SU-DHL-6 (cell line): ENCODE measurements around the gene ACTR6.

ENCODE experiments used
- H2AFZ ChIP-seq: fragments of 200-600 bp; sonication (generic); 2 replicates; pipeline ENCODE4 v1.6.1; 2014; ENCODE audit warnings: low read depth, mild to moderate bottlenecking, moderate library complexity, mixed read lengths, antibody characterized with exemption, low read length; ENCODE audit not compliant: severe bottlenecking
- H3F3A ChIP-seq: fragments of 200-600 bp; shearing (Covaris generic); 2 replicates; pipeline ENCODE4 v1.6.0; 2016; ENCODE audit warnings: antibody characterized with exemption, mild to moderate bottlenecking; ENCODE audit not compliant: insufficient read depth
- H3K27ac ChIP-seq: fragments of 200-600 bp; sonication (generic); 2 replicates; pipeline ENCODE4 v1.5.1; 2016; ENCODE audit warnings: low read depth, mild to moderate bottlenecking, low read length, moderate library complexity, mixed read lengths
- H3K27me3 ChIP-seq: fragments of 200-600 bp; sonication (generic), shearing (Covaris generic); 2 replicates; pipeline ENCODE4 v1.6.0; 2014; ENCODE audit warnings: mild to moderate bottlenecking, low read length
- H3K36me3 ChIP-seq: fragments of 200-600 bp; sonication (generic); 2 replicates; pipeline ENCODE4 v1.6.1; 2014; ENCODE audit warnings: mild to moderate bottlenecking, low read length, mixed read lengths
- H3K4me2 ChIP-seq: fragments of 300-600, 200-600 bp; shearing (Covaris generic), sonication (generic); 2 replicates; pipeline ENCODE4 v1.6.0; 2014; ENCODE audit warnings: low read length, low read depth, mild to moderate bottlenecking; ENCODE audit not compliant: poor library complexity, severe bottlenecking
- H3K4me3 ChIP-seq: fragments of 200-600 bp; sonication (generic); 2 replicates; pipeline ENCODE4 v1.5.1; 2014; ENCODE audit warnings: antibody characterized with exemption, low read length, mild to moderate bottlenecking, mixed read lengths; ENCODE audit not compliant: insufficient read depth, poor library complexity, severe bottlenecking
- H3K79me2 ChIP-seq: fragments of 200-600 bp; sonication (generic); 2 replicates; pipeline ENCODE4 v1.6.1; 2014; ENCODE audit warnings: mild to moderate bottlenecking, low read length, moderate library complexity; ENCODE audit not compliant: insufficient read depth
- H3K9ac ChIP-seq: fragments of 200-600 bp; sonication (generic); 2 replicates; pipeline ENCODE4 v1.7.0; 2014; ENCODE audit warnings: mild to moderate bottlenecking, low read length
- H3K9me2 ChIP-seq: fragments of 200-600 bp; sonication (generic); replicated peaks from 2 replicates; pipeline ENCODE4 v1.6.1; 2014; ENCODE audit warnings: low read length; ENCODE audit not compliant: insufficient read depth
- H3K9me3 ChIP-seq: fragments of 200-600 bp; sonication (generic); 2 replicates; pipeline ENCODE4 v1.6.1; 2014; ENCODE audit warnings: low read length, mixed read lengths; ENCODE audit not compliant: insufficient read depth
- H4K20me1 ChIP-seq: fragments of 200-600 bp; sonication (generic); 2 replicates; pipeline ENCODE4 v1.6.1; 2014; ENCODE audit warnings: low read depth, mild to moderate bottlenecking, antibody characterized with exemption, low read length, moderate library complexity, mixed read lengths
- EZH2phosphoT487 ChIP-seq: fragments of 200-600 bp; sonication (generic), shearing (Covaris generic); conservative IDR thresholded peaks from 2 replicates; pipeline ENCODE4 v1.6.1; 2018; ENCODE audit warnings: mild to moderate bottlenecking, antibody characterized with exemption, low read length, moderate library complexity, mixed read lengths
- TF ChIP-seq, protein P1 (sequence below): fragments of 200-600 bp; sonication (generic); IDR thresholded peaks from one replicate; pipeline ENCODE4 v1.5.1; 2017; ENCODE audit warnings: antibody characterized with exemption, mild to moderate bottlenecking, low read length, moderate library complexity; ENCODE audit not compliant: insufficient read depth, poor library complexity, severe bottlenecking

Gene ACTR6

DNA sequence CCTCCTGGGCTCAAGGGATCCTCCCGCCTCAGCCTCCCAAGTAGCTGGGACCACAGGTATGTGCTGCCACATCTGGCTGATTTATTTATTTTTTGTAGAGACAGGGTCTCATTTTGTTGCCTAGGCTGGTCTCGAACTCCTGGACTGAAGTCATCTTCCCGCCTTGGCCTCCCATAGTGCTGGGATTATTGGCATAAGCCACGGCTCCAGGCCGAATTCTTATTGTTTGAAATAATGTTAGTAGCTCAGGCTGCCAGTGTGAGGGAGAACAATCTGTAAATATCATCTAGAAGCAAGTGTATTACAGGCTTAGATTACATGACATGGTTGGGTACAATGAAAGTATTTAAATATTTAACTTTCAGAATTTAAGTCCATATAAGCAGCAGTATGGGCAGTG lies 8.2 kb downstream of the ACTR6 start:
- H3K4me2 ChIP-seq: no peak overlapping the region
- peaks cover 34% of the 10 kb centered on the region for H3K36me3 ChIP-seq

DNA sequence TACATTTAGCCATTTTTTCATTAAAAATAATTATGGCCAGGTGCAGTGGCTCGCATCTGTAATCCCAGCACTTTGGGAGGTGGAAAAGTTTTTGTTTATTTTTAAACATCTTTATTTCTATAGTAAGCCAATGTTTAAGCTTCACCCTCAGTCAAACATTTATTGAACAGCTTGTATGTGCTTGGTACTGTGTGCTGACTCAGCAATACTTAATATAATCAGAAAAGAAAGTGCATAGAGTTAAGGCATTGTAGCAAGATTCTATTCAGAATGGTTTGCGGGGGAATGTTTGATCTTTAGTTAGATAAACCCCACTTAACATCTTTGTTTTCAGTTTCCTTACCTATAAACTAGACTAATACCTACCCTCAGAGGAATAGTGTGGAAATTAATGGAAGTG lies 11.1 kb downstream of the ACTR6 start:
- H2AFZ ChIP-seq: no peak overlapping the region
- H3F3A ChIP-seq: no peaks in the 10 kb centered on the region
- no peaks in the 10 kb centered on the region for H3K9me3 ChIP-seq
- H3K4me3 ChIP-seq: no peak overlapping the region
- no peaks in the 10 kb centered on the region for H4K20me1 ChIP-seq
- H3K4me2 ChIP-seq: no peak overlapping the region
- H3K9me2 ChIP-seq: no peaks in the 10 kb centered on the region
- no peak for TF ChIP-seq EZH2phosphoT487
- TF ChIP-seq, protein P1, sequence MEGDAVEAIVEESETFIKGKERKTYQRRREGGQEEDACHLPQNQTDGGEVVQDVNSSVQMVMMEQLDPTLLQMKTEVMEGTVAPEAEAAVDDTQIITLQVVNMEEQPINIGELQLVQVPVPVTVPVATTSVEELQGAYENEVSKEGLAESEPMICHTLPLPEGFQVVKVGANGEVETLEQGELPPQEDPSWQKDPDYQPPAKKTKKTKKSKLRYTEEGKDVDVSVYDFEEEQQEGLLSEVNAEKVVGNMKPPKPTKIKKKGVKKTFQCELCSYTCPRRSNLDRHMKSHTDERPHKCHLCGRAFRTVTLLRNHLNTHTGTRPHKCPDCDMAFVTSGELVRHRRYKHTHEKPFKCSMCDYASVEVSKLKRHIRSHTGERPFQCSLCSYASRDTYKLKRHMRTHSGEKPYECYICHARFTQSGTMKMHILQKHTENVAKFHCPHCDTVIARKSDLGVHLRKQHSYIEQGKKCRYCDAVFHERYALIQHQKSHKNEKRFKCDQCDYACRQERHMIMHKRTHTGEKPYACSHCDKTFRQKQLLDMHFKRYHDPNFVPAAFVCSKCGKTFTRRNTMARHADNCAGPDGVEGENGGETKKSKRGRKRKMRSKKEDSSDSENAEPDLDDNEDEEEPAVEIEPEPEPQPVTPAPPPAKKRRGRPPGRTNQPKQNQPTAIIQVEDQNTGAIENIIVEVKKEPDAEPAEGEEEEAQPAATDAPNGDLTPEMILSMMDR: no peak
- H3K27me3 ChIP-seq: no peaks in the 10 kb centered on the region
- peaks cover 31% of the 10 kb centered on the region for H3K36me3 ChIP-seq
- H3K27ac ChIP-seq: no peak overlapping the region
- no peak overlapping the region for H3K9ac ChIP-seq
- H3K79me2 ChIP-seq: no peaks in the 10 kb centered on the region

More for the DNA sequence above, 8.2 kb downstream of the ACTR6 start:
- Histone ChIP-seq H3F3A (peaks cover 3% of the 10 kb centered on the region; the same call in 1 of the 2 replicates), H3K9me2 (no peaks in the 10 kb centered on the region), H3K27me3 (no peaks in the 10 kb centered on the region), H3K4me3 (no peak overlapping the region), H2AFZ (no peak overlapping the region), H4K20me1 (no peaks in the 10 kb centered on the region), H3K27ac (no peak overlapping the region), H3K79me2 (peaks cover 12% of the 10 kb centered on the region), H3K9ac (no peak overlapping the region), H3K9me3 (no peaks in the 10 kb centered on the region)
- TF ChIP-seq, protein P1: no peak

DNA sequence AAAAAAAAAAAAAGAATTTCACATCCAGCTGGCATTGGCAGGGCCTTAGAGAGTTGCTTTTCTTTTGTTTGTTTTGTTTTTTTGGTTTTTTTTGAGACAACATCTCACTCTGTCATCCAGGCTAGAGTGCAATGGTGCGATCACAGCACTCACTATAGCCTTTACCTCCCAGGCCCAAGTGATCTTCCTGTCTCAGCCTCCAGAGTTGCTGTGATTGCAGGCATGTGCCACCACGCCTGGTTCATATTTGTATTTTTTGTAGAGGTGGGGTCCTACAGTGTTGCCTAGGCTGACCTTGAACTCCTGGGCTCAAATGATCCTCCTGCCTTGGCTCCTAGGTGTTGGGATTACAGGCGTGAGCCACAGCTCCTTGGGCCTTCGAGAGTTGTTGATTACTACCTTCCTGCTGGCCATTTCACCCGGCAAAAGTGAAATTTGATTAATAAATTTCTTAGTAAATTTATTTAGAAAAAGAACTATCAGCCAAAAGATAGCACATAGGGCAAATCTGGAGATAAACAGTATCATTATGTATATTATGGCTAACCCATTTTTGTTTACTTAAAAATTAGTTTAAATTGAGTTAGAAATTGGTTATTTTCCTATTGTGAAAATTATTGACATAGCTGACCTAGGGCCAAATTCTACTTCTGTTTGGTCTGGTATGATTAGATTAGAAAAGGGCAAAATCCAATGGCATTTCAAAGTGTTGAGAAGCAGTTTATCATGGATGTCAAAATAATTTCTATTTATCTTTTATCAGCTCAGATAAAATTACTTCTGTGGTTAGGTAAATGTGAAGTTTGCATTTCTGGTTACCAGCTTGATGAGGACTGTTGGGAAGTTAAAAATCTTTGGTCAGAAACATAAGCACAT lies 12.6 kb downstream of the ACTR6 start:
- Histone ChIP-seq H3K4me3 (no peak overlapping the region), H4K20me1 (no peaks in the 10 kb centered on the region), H3K79me2 (no peaks in the 10 kb centered on the region), H3K27ac (no peak overlapping the region), H3K9ac (no peak overlapping the region), H3K9me2 (no peaks in the 10 kb centered on the region), H3K36me3 (peaks cover 29% of the 10 kb centered on the region; the same call in 1 of the 2 replicates), H3K27me3 (no peaks in the 10 kb centered on the region), H3K9me3 (no peaks in the 10 kb centered on the region), H2AFZ (no peak overlapping the region), H3F3A (no peaks in the 10 kb centered on the region; the same call in 1 of the 2 replicates), H3K4me2 (no peak overlapping the region)
- no peak for TF ChIP-seq EZH2phosphoT487
- TF ChIP-seq, protein P1: no peak
